HG03520 (cell line): ENCODE data around the gene STK16.
A peak's percentile ranks its signal among the peaks of the same experiment; 100 is the strongest.

Experiments used
- ATAC-seq: cut with Tn5 transposase; IDR thresholded peaks from one replicate; pipeline ENCODE4 v1.9.1; 2021; ENCODE audit warnings: mild to moderate bottlenecking, moderate library complexity; ENCODE audit not compliant: unreplicated experiment

The STK16 gene

GRCh38 chr2:219268294-219268693 lies 23.0 kb downstream of the STK16 start:
- ATAC-seq, result no peak

DNA sequence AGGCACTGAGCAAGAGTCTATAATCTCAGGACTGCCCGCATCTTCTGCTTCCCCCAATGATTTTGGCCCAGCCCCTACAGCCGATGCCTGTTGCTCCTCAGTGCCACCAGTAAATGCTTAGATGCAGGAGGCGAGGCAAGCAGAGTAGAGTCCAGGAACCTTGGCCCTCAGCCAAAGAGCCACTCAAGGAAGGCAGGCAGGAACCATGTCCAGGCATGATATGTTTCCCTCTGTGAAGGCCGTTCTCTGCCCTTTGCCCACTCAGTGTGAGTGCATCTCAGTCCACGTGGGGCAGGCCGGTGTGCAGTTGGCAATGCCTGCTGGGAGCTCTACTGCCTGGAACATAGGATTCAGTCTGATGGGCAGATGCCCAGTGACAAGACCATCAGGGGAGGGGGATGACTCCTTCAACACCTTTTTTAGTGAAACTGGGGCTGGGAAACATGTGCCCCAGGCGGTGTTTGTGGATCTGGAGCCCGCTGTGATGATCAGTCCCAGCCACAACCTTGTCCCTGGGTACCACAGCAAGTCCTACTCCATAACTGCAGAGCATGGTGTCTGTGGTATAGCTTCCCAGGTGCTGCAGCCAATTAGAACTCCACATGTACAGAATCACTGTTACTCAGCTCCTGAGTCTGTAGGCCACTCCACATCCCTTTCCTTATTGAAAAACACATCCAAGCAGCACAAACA lies 24.2 kb downstream of the STK16 start:
- ATAC-seq, result no peak

- no peak for ATAC-seq
Measured at GRCh38 chr2:219270055-219270372, 24.7 kb downstream of the STK16 start.

DNA sequence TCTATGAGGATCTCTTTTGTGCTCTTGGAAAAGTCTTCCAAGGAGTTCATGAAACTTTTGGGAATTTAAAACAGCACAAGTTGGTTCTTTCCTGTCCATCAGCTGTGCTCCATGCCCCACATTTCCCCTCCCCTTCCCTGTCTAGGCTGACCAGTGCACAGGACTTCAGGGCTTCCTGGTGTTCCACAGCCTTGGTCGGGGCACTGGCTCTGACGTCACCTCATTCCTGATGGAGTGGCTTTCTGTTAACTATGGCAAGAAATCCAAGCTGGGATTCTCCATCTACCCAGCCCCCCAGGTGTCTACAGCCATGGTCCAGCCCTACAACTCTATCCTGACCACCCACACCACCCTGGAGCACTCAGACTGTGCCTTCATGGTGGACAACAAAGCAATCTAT lies 25.7 kb downstream of the STK16 start:
- ATAC-seq, result no peak

- no peak for ATAC-seq
Measured at GRCh38 chr2:219272356-219272755, 27.1 kb downstream of the STK16 start.

GRCh38 chr2:219272995-219273394 lies 27.7 kb downstream of the STK16 start:
- ATAC-seq, result no peak

DNA sequence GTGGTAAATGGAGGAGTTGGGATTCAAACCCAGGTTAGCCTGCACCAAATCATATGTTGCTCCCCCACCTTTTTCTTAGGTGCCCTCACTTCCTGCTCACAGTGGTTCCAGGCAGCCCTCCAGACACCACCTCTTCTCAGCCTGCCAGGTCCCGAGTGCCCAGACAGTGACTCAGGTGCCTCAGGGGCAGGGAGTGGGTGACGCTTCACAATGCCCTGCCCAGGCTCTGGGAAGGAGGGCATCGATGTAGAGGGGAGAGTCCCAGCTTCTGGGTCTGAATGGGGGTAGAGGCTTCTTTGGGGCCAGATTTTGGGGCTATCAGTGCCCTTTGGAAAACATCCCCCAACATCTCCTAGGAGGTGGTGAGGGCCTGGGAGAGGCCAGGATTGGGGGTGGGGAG lies 28.7 kb downstream of the STK16 start:
- ATAC-seq, result no peak

DNA sequence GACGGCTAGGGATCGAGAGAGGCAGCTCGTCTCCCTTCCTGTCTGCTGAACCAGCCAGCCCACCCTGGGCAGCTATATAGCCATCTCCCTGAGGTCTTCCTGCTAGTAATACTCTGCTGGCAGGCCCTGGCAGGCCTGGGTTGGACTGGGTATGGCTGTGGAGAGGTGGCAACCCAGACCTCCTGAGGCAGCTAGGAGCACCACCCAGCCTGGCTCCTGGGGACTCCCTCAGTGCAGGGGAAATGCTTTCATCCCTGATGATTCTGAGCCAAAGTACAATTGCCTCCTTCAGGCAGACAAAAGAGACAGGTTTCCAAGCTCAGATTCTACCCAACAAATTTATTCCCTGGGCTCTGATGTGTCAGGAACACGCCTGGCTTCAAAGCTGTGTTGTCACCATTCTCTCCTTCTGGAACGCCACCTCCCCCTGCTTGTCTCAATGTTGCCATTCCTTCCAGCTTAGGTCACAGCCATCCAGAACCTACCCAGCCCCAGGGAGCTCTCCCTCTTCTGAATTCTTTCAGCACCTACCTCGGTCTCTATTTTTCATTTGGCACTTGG lies 29.2 kb downstream of the STK16 start:
- ATAC-seq, result no peak

- peak; percentile 24 for ATAC-seq
Measured at GRCh38 chr2:219277703-219278654, 32.7 kb downstream of the STK16 start.

- no peak for ATAC-seq
Measured at GRCh38 chr2:219278655-219279150, 33.4 kb downstream of the STK16 start.

DNA sequence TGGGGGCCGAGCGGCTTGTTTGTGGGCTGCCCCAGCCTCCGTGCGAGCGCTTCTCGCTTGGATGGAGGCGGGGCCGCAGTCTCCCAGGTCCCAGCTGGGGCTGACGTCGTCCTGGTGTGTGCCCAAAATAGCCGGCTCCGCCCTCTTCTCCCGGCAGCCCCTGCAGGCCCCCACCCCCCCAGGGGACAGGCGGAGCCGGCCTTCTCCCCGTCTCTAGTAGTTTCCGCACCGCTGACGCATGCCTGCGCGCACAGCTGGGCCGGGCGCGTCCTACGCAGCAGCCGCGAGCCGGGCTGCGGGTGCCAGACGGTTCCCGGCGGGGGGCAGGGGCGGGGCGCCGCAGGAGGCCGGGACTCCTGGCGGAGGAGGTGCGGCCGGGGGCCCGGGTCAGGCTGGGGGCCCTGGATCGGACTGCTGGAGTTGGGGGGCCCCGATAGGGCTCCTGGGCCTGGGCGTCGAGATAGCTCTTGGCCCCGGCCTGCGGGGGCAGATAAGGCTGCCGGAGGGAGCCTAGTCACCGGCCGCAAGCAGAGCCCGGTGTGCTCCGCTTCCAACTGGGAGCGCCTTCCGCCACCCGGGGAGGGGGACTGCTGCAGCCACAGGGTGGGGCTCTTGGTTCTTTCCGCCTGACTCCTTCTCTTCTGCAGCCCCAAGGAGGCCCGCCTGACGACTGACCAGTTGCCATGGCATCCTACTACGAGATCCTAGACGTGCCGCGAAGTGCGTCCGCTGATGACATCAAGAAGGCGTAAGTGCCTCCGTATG lies 34.1 kb downstream of the STK16 start, which contains the start of gene DNAJB2:
DNAJB2 (plus strand) TSS at position 216 of the 765 bp plus-strand sequence; CDS start at position 684, 468 bp downstream.
- ATAC-seq, result peak; percentile 85

DNA sequence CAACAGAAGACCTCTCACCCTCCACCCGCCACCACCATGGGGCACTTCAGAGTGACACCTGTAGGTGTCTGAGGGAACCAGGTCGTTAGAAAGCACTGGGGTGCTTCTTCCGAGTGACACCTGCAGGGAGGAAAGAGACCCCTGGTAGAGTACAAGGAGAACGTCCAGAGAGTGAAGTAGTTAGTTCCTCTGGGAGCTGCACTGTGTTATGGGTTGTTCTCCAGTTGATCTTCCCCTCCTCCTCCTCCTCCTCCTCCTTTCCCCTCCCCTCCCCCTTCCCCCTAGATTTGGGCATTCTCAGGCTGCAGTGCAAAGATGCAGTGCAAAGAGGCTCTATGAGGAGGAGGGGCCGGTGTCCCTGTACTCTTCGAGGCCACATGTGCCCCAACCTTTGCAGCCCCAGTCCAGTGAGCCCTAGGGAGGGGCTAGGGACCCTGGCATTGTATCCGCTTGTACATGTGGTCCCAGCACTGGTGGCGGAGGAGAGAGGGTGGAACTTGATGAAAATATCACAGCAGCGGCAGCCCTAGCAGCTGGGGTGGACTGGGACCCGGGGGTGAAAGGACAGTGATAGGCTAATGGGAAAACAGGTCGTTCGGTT lies 34.7 kb downstream of the STK16 start:
- no peak for ATAC-seq

DNA sequence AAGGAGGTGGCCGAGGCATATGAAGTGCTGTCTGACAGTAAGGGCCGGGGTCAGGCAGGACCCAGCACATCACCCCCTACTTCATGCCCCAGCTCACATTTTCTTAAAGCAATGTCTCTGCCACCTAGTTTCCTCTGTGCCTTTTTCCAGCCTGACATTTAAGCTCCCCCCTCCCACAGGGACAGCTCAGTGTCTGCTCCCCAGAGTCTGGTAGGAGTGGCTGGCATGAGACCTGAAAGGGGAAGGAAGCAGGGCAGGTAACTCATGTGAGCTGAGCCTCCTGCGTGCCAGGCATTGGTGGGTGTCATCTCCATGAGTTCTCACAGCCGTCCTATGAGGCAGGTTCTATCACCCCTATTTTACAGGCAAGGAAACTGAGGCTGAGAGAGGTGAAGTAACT lies 35.4 kb downstream of the STK16 start:
- ATAC-seq, result no peak

- no peak for ATAC-seq
Measured at GRCh38 chr2:219281588-219281987, 36.3 kb downstream of the STK16 start.

- ATAC-seq, result no peak
Measured at GRCh38 chr2:219282375-219282774, 37.1 kb downstream of the STK16 start.

DNA sequence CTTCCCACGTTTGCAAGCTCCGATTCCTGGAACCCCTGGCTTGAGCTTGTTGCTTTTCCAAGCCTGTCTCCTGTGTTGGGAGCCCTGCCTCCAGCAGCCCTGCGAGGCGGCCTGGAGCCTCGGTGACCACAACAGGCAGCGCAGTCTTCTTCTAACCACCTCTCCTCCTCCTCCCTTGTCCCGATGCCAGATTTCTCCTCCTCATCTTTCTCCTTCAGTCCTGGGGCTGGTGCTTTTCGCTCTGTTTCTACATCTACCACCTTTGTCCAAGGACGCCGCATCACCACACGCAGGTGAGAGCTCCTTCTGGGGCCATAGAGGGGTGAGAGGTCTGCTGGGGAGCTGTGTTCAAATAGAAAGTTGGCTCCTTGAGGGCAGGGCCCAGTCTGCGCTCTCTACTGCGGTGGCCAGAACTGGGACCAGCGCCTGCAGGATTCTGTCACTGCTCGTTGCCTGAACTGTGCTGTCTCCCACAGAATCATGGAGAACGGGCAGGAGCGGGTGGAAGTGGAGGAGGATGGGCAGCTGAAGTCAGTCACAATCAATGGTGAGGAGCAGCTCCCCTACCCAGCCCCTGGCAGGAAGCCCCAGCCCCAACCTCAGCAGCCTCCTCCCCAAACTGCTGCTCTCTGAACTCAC lies 37.8 kb downstream of the STK16 start:
- ATAC-seq, result no peak

GRCh38 chr2:219284501-219285372 lies 39.5 kb downstream of the STK16 start:
- ATAC-seq, result no peak

- ATAC-seq, result no peak
Measured at GRCh38 chr2:219285373-219285735, 40.1 kb downstream of the STK16 start.

DNA sequence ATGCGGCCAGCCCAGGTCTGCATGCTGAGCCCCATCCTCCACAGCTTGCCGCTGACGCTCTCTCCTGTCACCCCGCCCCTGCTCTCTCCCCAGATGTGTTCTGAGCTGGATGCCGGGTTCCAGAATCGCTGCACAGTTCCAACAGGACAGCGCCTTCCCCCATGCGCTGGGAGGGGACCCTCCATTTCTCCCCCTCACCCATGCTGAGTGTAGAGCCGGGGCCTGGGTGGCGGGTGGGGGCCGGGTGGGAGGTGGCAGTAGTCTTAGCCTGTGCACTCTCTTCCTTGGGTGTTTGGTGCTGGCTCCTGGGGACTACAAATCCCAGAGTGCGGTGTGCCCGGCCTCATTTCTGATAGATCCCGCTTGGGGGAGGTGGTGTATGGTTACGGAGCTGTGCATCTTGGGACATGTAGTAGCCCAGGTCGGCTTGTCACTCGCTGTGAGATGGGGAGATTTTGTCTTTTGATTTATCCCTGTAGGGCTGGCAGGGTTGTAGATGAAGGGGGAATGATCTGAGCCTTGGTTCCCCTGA lies 40.7 kb downstream of the STK16 start:
- ATAC-seq, result no peak
